Stimulated activated CD4-positive, alpha-beta T cell treated with anti-CD3 and anti-CD28 coated beads, Interleukin-15, amount 100 ng/mL, for 24 hours (primary cell): Measurements from ENCODE around the gene ASB7.

Experiments
- DNase-seq: peaks from one replicate; pipeline ENCODE4 v3.0.0-alpha.2; 2020

Gene ASB7

GRCh38 chr15:100598655-100599054, 3.7 kb upstream of the ASB7 start:
- no peak for DNase-seq

- peak; percentile 63 for DNase-seq
Measured at GRCh38 chr15:100601163-100601562, 1.2 kb upstream of the ASB7 start.

GRCh38 chr15:100601617-100602063, 749 bp upstream of the ASB7 start:
- DNase-seq = no peak

- DNase-seq = peak; percentile 55
Measured at GRCh38 chr15:100602823-100603393, 519 bp downstream of the ASB7 start.

GRCh38 chr15:100612539-100612938, 10.2 kb downstream of the ASB7 start:
- DNase-seq = no peak

- DNase-seq = no peak
Measured at GRCh38 chr15:100613208-100613607, 10.8 kb downstream of the ASB7 start.

- no peak for DNase-seq
Measured at GRCh38 chr15:100614336-100614735, 11.9 kb downstream of the ASB7 start.

GRCh38 chr15:100614918-100615317, 12.5 kb downstream of the ASB7 start:
- DNase-seq = no peak

GRCh38 chr15:100615801-100616200, 13.4 kb downstream of the ASB7 start:
- DNase-seq = no peak

GRCh38 chr15:100616700-100617099, 14.3 kb downstream of the ASB7 start:
- DNase-seq = no peak

GRCh38 chr15:100623301-100623700, 20.9 kb downstream of the ASB7 start:
- DNase-seq = no peak

GRCh38 chr15:100627789-100628395, 25.5 kb downstream of the ASB7 start:
- DNase-seq = peak; percentile 63

- no peak for DNase-seq
Measured at GRCh38 chr15:100628746-100629145, 26.4 kb downstream of the ASB7 start.

- DNase-seq = no peak
Measured at GRCh38 chr15:100631831-100632230, 29.4 kb downstream of the ASB7 start.

- DNase-seq = no peak
Measured at GRCh38 chr15:100633763-100634075, 31.3 kb downstream of the ASB7 start.

- DNase-seq = no peak
Measured at GRCh38 chr15:100635406-100636071, 33.1 kb downstream of the ASB7 start.

- DNase-seq = no peak
Measured at GRCh38 chr15:100638177-100638730, 35.9 kb downstream of the ASB7 start.

GRCh38 chr15:100642213-100642949, 40.0 kb downstream of the ASB7 start:
- no peak for DNase-seq

GRCh38 chr15:100642950-100643338, 40.6 kb downstream of the ASB7 start:
- no peak for DNase-seq

- DNase-seq = no peak
Measured at GRCh38 chr15:100645671-100646070, 43.3 kb downstream of the ASB7 start.

- DNase-seq = no peak
Measured at GRCh38 chr15:100648951-100649350, 46.6 kb downstream of the ASB7 start.

- DNase-seq = no peak
Measured at GRCh38 chr15:100650685-100651084, 48.3 kb downstream of the ASB7 start.

- no peak for DNase-seq
Measured at GRCh38 chr15:100651253-100651652, 48.9 kb downstream of the ASB7 start.

- no peak for DNase-seq
Measured at GRCh38 chr15:100652116-100652515, 49.7 kb downstream of the ASB7 start.
